BE2C (cell line): ENCODE data around the gene ARHGAP26.
"Not testable (repeated sequence)": the region's sequence is repeated elsewhere in the genome, so short reads cannot be mapped to it uniquely, and the experiment has no call there.

Experiments
- DNase-seq: peaks from one replicate; pipeline ENCODE4 v3.0.0-alpha.2; 2020
- H3K27me3 ChIP-seq: fragments of 250-450 bp; sonication (Bioruptor Pico); 2 replicates; pipeline ENCODE4 v1.5.1; 2020; ENCODE audit warnings: mild to moderate bottlenecking
- H3K36me3 ChIP-seq: fragments of 250-450 bp; sonication (Bioruptor Pico); 2 replicates; pipeline ENCODE4 v1.5.1; 2020; ENCODE audit warnings: mild to moderate bottlenecking
- H3K4me1 ChIP-seq: fragments of 250-450 bp; sonication (Bioruptor Pico); 2 replicates; pipeline ENCODE4 v1.5.1; 2020
- H3K4me3 ChIP-seq: 2 replicates; pipeline ENCODE4 v1.5.1; 2011; ENCODE audit warnings: low read depth, low read length
- H3K9me3 ChIP-seq: fragments of 250-450 bp; sonication (Bioruptor Pico); 2 replicates; pipeline ENCODE4 v1.5.1; 2020
- CTCF ChIP-seq: IDR thresholded peaks from 2 replicates; pipeline ENCODE4 v1.5.1; 2012; ENCODE audit warnings: mild to moderate bottlenecking, low read depth, low read length

ARHGAP26 gene

GRCh38 chr5:143093452-143094086 is 323.4 kb downstream of the ARHGAP26 start:
- no peak for DNase-seq
- TF ChIP-seq CTCF = no peak
- Histone ChIP-seq H3K4me3 (no peak overlapping the region), H3K27me3 (no peaks in the 10 kb centered on the region), H3K36me3 (no peaks in the 10 kb centered on the region), H3K9me3 (no peaks in the 10 kb centered on the region), H3K4me1 (no peaks in the 10 kb centered on the region)

GRCh38 chr5:143094087-143094521 is 323.9 kb downstream of the ARHGAP26 start:
- Histone ChIP-seq H3K4me1 (no peaks in the 10 kb centered on the region), H3K27me3 (no peaks in the 10 kb centered on the region), H3K9me3 (no peaks in the 10 kb centered on the region), H3K4me3 (no peak overlapping the region), H3K36me3 (no peaks in the 10 kb centered on the region)
- DNase-seq = no peak
- no peak for TF ChIP-seq CTCF

- H3K4me1 ChIP-seq, H3K9me3 ChIP-seq, DNase-seq, H3K36me3 ChIP-seq, H3K4me3 ChIP-seq, H3K27me3 ChIP-seq: not testable (repeated sequence)
These were observed 324.4 kb downstream of the ARHGAP26 start for GRCh38 chr5:143094608-143095007.

- H3K9me3 ChIP-seq = no peaks in the 10 kb centered on the region
- no peak overlapping the region for H3K4me3 ChIP-seq
- TF ChIP-seq CTCF = no peak
- H3K36me3 ChIP-seq = no peaks in the 10 kb centered on the region
- H3K27me3 ChIP-seq = no peaks in the 10 kb centered on the region
- no peaks in the 10 kb centered on the region; the same call in 1 of the 2 replicates for H3K4me1 ChIP-seq
- DNase-seq = no peak
These were observed 330.9 kb downstream of the ARHGAP26 start for GRCh38 chr5:143101121-143101520.

- no peak overlapping the region for H3K4me3 ChIP-seq
- H3K4me1 ChIP-seq = no peaks in the 10 kb centered on the region; the same call in 1 of the 2 replicates
- no peaks in the 10 kb centered on the region for H3K9me3 ChIP-seq
- TF ChIP-seq CTCF = no peak
- H3K27me3 ChIP-seq = no peaks in the 10 kb centered on the region
- DNase-seq = peak; percentile 27
- H3K36me3 ChIP-seq = no peaks in the 10 kb centered on the region
These were observed 331.7 kb downstream of the ARHGAP26 start for GRCh38 chr5:143101725-143102386.

GRCh38 chr5:143102411-143102810 is 332.2 kb downstream of the ARHGAP26 start:
- Histone ChIP-seq H3K9me3 (no peaks in the 10 kb centered on the region), H3K4me1 (peaks cover 2% of the 10 kb centered on the region; the same call in 1 of the 2 replicates), H3K4me3 (no peak overlapping the region)

More at GRCh38 chr5:143102411-143102810, 332.2 kb downstream of the ARHGAP26 start:
- no peaks in the 10 kb centered on the region for H3K27me3 ChIP-seq
- no peak for DNase-seq
- TF ChIP-seq CTCF = no peak
- no peaks in the 10 kb centered on the region for H3K36me3 ChIP-seq
